H54 (cell line): ENCODE measurements around the gene PRR19.

Source experiments
- DNase-seq: peaks from one replicate; pipeline ENCODE4 v3.0.0; 2011; ENCODE audit warnings: low spot score, mixed read lengths; ENCODE audit not compliant: insufficient read length
- FAIRE-seq: peaks from 3 replicates; lab custom pipeline; 2011; peaks lifted over from hg19 to GRCh38; lab: Jason Lieb, UNC
- POLR2A ChIP-seq: IDR thresholded peaks from 2 replicates; pipeline ENCODE4 v1.6.1; 2011; ENCODE audit warnings: low read depth, mild to moderate bottlenecking, low read length

Gene PRR19

DNA sequence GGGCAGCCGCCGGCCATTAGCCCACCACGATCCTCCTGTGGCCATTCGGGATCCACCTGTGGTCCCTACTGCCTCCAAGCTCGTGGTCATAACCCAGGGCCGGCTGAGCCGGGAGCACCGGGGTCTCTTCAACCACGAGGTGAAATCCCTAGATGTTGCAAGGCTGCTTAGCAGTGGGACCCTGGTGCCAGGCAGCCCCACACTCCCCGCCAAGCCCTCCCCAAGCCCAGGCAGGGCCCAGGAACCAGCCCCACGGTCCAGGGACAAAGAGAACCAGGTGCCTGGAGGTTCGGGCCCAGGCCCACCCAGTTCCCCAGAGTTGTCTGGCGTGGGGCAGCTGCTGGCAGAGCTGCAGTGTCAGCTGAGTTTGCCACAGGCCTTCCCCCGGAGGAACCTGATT, 7.8 kb downstream of the PRR19 start:
- TF ChIP-seq POLR2A = no peak
- no peak for FAIRE-seq
- DNase-seq = no peak

DNA sequence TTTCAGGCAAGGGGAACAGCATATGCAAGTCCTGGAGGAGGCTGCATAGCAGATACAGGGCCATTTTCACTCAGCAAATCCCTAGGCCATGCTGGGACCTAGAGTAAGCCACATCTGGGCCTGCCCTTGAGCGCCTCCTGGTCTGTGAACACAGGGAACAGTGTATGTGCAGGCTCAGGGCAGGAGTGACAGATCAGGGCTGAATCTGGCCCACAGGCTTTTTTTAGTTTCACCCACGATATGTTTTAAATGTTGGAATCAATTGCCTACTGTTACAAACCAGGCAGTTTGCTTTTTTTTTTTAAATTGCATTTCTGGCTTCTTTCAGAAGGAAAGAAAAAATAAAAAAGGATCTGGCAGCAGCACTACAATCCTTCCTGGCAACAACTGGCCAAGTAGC, 9.7 kb downstream of the PRR19 start:
- FAIRE-seq (no peak), DNase-seq (peak; percentile 52)
- no peak for TF ChIP-seq POLR2A

DNA sequence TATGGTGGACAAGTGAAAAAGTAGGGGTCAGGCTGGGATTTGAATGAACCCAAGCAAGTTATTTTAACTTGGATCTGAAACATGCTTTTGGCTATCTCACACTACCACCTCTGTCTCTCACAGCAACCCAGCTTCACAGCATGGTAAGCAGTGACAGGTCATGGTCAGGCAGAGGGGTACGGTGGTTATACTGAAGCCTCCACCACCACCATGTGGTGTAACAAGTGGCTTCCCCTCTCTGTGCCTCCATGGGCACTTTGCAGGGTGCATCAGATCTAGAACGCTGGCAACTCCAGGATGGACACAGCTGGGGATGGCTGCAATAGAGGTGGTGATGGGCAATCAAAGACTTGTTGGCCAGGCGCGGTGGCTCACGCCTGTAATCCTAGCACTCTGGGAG, 10.4 kb downstream of the PRR19 start:
- DNase-seq = no peak
- no peak for FAIRE-seq
- TF ChIP-seq POLR2A = no peak

DNA sequence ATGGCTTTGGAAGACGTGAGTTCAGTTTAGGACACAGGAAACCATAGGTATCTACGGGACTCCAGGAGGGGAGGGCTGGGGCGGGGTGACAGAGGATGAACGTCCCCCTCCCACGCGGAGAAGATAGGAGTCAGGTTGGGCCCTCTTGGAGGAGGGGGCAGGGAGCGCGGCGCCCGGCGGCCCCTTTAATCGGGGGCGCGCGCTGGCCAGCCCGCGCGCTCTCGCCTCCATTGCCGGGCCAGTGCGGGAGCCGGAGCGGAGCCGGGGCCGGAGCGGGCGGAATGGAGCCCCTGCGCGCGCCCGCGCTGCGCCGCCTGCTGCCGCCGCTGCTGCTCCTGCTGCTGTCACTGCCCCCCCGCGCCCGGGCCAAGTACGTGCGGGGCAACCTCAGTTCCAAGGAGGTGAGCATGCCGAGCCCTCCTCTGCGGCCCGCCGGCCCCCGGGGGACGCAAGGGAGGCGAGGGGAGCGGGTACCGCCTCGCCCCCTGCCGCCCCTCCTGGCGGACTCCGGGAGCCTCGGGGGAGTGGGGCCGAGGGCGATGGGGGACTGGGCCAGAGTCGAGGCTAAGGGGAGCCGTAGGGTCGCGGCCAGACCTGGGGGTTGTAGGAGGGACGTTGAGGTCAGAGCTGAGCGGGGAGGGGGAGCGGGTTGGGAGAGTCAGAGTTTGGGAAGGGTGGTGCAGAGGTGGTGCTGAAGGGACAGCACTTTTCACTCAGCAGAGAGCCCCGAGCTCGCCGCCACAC, 11.3 kb downstream of the PRR19 start, which contains the start of gene TMEM145:
Gene TMEM145 (plus strand): TSS at position 214 of the 744 bp plus-strand sequence. CDS start 68 bp downstream, at position 282.
- no peak for FAIRE-seq
- TF ChIP-seq POLR2A = no peak
- peak; percentile 92 for DNase-seq

DNA sequence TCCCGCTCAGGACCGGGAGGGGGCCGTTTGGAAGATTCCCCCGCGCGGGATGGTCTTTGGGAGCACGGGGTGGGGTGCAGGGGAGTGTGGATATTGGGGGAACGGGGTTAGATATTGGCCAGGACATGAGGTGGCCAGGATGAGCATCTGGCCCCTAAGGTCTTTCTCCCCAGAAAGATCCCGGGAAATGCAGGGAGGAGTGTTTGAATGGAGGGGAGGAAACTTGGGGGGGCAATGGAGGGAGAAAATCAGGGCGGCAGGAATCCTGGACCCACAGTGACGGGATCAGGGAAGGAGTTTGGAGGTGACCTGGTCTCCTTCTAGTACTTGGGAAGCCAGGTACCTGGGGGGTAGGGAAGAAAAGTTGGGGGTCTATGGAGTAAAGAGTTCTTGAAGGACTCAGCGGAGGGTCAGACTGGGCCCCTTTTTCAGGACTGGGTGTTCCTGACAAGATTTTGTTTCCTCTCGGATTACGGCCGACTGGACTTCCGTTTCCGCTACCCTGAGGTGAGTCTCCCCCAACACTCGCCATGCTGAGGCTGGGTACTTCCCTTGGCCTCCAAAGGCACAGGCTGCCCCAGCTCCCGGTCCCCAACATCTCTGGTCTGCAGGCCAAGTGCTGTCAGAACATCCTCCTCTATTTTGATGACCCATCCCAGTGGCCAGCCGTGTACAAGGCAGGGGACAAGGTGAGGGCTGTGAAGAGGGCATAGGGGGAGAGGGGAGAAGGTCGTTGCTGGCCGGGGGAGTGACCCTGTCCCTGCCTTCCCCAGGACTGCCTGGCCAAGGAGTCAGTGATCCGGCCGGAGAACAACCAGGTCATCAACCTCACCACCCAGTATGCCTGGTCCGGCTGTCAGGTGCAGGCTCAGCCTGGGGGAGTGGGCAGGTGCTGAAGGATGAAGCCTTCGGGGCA, 12.2 kb downstream of the PRR19 start:
- no peak for FAIRE-seq
- no peak for TF ChIP-seq POLR2A
- DNase-seq = no peak

DNA sequence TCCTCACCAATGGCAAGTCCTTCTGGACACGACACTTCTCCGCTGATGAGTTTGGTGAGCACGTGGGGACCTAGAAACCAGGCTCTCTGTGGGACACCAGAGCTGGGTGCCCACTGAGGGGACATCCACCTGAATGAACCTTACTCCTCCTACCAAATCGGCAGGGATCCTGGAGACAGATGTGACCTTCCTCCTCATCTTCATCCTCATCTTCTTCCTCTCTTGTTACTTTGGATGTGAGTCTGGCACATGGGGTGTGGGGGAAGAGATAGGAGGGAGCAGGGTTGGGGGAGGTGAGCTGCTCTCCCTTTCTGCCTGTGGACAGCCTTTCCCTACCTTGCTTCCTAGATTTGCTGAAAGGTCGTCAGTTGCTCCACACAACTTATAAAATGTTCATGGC, 13.1 kb downstream of the PRR19 start:
- no peak for DNase-seq
- FAIRE-seq = no peak
- no peak for TF ChIP-seq POLR2A

DNA sequence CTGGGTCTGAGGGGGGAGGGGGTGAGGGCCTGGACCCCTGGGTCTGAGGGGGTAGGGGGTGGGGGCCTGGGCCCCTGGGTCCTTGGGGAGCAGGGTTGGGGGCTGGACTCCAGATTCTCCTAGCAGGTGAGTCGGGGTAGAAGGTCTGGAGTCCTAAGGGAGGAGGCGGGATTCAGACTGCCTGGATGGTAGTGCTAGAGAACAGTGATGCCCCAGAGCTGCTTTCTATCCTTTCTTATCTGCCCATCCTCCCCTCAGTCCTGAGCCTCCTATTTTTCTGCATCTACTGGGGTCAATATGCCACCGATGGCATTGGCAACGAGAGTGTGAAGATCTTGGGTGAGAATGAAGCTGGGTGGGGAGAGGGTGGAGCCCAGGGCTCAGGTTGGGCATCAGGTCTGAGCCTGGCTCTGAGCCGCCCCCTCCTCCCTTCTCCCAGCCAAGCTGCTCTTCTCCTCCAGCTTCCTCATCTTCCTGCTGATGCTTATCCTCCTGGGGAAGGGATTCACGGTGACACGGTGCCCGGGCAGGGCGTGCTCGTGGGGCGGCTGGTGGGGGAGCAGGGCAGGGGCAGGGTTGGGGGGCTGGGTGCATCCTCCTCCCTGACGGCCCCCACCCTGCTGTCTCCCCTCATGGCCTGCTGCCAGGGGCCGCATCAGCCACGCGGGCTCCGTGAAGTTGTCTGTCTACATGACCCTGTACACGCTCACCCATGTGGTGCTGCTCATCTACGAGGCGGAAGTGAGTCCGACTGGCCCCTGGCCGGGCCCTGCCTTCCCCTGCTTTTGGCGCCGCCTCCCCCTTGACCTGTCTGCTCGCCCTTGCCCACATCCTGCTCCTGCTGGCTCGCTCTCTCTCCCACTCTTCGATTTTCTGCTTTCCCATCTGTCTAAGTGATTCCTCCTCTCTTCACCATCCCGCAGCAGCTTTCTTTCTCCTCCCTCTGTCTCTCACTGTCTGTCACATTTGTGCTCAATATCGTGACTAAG, 14.6 kb downstream of the PRR19 start:
- TF ChIP-seq POLR2A = peak; percentile 39
- FAIRE-seq (no peak), DNase-seq (peak; percentile 82)

DNA sequence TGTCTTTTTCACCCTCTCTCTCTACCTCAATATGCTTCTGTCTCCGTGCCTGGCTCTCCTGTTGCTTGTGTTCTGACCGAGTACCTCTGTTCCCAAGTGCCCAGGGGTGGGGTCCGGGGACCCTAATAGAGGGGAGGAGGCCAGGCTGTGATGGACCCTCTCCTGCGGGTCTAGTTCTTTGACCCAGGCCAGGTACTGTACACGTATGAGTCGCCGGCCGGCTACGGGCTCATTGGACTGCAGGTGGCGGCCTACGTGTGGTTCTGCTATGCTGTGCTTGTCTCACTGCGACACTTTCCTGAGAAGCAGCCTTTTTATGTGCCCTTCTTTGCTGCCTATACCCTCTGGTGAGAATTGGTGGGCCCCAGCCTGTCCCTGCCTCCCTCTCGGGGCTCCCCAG, 15.6 kb downstream of the PRR19 start:
- DNase-seq = no peak
- no peak for FAIRE-seq
- TF ChIP-seq POLR2A = no peak

DNA sequence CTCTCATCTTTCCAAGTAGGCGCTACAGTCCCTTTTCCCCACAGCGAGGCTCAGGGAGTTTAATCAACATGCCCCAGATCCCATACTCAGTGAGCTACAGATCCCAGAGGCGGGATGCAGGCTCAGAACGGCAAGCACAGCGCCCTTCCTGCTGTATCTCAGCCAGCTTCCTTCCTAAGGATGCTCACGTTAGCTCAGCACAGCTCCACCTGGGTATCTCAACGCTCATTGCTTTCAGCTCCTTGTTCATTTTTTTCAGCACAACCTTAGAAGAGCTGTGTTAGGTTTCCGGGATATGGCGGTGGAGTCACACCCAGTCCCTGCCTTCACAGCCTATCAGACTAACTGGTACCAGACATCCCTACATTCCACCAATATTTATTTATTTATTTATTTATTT, 20.4 kb downstream of the PRR19 start:
- no peak for FAIRE-seq
- no peak for DNase-seq
- TF ChIP-seq POLR2A = no peak

DNA sequence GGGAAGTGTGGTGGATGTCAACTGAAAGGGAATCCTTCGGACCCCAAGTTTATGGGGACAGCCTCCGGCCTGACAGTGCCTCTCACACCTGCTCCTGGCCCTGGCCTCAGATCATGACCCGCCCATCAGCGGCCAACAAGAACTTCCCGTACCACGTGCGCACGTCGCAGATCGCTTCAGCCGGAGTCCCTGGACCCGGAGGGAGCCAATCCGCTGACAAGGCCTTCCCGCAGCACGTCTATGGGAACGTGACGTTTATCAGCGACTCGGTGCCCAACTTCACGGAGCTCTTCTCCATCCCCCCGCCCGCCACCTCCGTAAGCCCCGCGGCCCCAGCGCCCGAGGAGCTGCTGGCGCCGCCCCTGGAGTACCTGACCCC, 21.5 kb downstream of the PRR19 start:
- no peak for TF ChIP-seq POLR2A
- DNase-seq (no peak), FAIRE-seq (no peak)

DNA sequence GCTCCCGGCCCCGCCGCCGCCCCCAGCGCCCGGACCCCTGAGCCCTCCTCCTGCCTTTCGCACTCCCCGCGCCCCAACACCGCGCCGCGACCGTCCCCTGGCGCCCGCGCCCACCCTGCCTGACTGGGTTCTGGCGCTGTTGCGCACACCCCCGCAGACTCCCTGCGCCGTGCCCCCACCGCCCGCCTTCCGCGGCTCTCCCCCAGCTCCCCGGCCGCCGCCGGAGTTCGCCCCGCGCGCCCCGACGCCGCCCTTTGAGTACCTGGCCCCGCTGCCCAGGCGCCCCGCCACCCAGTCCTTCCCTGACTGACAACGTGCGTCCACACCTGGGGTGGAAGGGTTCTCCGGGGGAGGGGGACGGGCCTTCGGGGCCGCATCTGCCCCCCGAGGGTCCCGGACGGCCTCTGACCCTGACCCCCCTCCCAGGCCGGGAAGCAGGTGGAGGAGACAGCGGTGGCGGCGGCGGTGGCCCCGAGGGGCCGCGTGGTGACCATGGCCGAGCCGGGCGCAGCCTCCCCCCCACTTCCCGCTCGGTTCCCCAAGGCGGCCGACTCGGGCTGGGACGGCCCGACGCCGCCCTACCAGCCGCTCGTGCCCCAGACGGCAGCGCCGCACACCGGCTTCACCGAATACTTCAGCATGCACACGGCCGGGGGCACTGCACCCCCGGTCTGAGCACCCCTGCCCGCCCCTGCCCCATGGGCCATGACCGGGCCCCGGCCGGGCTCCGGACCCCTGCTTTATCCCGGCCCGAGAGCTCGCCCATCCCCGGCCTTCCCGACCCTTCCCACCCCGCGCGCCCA, 22.1 kb downstream of the PRR19 start:
- FAIRE-seq (no peak), DNase-seq (no peak)
- no peak for TF ChIP-seq POLR2A

DNA sequence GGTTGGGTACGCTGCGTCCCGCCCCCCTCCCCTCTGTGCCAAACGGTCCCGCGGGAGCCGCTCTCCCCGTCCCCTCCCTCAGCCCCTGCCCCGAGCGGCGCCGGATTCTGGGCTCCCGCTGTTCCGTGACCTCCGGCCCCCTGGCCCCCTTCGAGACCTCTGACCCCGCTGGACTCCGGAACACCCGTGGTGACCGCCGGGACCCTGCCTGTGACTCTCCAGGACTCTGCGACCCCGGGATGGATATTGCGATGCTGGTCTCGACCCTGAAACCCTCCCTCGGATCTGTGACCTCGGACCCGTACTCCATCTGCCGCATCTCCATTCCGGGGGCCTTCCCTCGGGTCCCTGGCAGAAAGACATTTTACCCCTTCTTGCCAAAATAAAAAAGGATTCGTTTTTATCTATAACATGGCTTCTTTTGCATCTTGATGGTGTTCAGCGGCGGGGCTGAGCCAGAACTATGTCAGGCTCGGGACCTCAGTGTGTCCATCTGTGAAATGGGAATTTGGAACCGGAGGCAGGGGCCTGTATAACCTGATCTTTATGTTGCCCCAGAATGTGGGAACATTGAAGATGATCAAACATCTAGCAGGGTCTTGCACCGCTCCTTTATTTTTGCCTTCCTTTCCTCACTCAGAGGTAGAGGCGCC, 22.8 kb downstream of the PRR19 start:
- no peak for FAIRE-seq
- no peak for DNase-seq
- no peak for TF ChIP-seq POLR2A

DNA sequence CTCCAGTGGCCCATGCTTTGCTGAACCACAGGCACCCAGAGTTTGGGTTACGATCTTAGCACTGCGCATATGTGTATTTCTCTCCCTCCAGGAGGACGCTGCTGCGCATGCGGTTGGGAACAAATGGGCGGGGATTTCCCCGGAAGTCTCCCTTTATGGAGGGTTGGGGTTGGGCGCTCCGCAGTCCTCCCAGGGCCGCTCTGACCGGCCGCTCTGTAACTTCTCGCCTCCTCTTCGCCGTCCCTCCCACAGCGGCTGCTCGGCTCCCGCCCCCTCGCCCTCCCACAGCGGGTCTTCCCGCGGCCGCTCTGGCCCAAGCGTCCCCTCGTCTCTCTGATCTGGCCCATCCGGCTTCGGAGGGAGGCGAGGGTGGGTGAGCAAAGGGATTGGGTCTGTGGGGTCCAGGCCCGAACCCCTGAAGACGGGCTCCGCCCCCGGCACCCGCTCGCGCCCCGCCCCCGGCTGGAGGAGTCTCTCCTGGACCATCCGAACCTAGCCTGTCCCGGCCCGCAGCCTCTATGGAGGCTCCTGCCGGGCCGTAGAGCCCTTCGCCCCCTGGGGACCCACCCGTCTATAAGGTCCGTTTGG, 23.5 kb downstream of the PRR19 start, which contains the start of gene MEGF8:
Gene MEGF8 (plus strand): TSS at position 328 of the 588 bp plus-strand sequence. CDS start 609 bp downstream, outside the sequence.
- FAIRE-seq = peak; percentile 95
- peak; percentile 57; the same call in 1 of the 2 replicates for TF ChIP-seq POLR2A

More for the DNA sequence above, 23.5 kb downstream of the PRR19 start, which contains the start of gene MEGF8:
- peak; percentile 100 for DNase-seq
